ENCODE results near the gene CDR2L.

The CDR2L gene

DNA sequence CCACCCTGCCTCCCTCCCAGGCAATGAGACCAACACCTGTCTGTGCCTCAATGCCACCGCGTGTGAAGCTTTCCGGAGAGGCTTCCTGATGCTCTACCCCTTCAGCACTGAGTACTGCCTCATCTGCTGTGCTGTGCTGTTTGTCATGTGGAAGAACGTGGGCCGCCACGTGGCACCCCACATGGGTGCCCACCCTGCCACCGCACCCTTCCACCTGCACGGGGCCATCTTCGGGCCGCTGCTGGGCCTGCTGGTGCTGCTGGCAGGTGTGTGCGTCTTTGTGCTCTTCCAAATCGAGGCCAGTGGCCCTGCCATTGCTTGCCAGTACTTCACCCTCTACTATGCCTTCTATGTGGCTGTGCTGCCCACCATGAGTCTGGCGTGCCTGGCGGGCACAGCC lies 40.8 kb upstream of the CDR2L start:
- TF ChIP-seq, protein P1, sequence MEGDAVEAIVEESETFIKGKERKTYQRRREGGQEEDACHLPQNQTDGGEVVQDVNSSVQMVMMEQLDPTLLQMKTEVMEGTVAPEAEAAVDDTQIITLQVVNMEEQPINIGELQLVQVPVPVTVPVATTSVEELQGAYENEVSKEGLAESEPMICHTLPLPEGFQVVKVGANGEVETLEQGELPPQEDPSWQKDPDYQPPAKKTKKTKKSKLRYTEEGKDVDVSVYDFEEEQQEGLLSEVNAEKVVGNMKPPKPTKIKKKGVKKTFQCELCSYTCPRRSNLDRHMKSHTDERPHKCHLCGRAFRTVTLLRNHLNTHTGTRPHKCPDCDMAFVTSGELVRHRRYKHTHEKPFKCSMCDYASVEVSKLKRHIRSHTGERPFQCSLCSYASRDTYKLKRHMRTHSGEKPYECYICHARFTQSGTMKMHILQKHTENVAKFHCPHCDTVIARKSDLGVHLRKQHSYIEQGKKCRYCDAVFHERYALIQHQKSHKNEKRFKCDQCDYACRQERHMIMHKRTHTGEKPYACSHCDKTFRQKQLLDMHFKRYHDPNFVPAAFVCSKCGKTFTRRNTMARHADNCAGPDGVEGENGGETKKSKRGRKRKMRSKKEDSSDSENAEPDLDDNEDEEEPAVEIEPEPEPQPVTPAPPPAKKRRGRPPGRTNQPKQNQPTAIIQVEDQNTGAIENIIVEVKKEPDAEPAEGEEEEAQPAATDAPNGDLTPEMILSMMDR (IDR thresholded peaks at IDR 0.05; ENCODE audit: control insufficient read depth, extremely low read depth, insufficient read depth) = no peak
- no peak for DNase-seq (ENCODE audit: low read depth)
- no peak overlapping the region for H3K4me3 ChIP-seq (ENCODE audit: low read depth, low read length)

DNA sequence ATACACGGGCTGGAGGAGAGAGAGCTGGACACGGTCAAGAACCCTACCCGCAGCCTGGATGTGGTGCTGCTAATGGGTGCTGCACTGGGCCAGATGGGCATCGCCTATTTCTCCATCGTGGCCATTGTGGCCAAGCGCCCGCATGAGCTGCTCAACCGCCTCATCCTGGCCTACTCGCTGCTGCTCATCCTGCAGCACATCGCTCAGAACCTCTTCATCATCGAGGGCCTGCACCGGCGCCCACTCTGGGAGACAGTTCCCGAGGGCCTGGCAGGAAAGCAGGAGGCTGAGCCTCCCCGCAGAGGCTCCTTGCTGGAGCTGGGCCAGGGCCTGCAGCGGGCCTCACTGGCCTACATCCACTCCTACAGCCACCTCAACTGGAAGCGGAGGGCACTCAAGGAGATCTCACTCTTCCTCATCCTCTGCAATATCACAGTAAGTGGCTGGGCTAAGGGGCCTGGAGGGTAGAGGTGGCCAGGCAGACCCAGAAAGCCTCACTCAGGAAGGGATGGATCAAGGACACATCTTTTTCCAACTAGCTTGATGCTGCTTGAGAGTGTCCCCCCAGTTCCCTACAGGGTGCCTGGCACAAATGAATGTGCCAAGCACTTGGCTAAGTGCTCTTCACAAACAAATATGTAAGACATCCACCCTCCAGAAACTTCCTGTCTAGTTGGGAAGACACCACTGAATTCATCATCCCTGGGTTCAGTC lies 40.2 kb upstream of the CDR2L start:
- H3K4me3 ChIP-seq (ENCODE audit: low read depth, low read length) = no peak overlapping the region
- TF ChIP-seq, protein P1 (IDR thresholded peaks at IDR 0.05; ENCODE audit: control insufficient read depth, extremely low read depth, insufficient read depth) = no peak
- DNase-seq (ENCODE audit: low read depth) = no peak

DNA sequence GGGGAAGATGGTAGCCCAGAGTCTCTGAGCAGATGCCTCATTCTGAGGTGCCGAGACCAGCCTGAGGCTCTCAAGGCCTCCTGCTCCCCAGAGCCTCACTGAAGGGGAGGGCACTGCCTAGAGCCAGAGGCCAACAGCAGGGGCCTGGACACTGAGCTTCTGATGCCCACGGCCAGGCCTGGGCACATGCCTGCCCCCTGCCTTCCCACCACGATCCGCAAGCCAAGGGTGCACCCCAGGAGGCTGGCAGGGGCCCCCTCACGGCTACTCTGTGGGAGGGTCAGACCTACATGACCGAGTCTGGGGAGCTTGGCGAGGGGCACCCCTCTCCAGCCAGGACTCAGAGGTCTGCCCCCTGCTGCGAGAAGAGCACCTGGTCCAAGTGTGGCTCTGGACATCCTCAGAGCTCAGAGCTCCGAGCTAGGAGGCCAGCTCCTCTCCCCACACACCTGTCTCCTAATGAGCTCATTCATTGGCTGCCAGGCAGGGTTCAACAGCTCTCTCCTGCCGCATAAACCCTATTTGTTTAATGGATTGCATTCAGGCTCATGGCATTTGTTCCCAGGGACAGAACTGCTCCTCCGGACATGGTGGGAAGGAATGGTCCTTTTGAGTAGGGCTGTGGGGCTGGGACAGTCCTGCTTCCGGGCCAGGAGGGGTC lies 37.8 kb upstream of the CDR2L start:
- DNase-seq (ENCODE audit: low read depth) = no peak
- TF ChIP-seq, protein P1 (IDR thresholded peaks at IDR 0.05; ENCODE audit: control insufficient read depth, extremely low read depth, insufficient read depth) = no peak
- no peak overlapping the region for H3K4me3 ChIP-seq (ENCODE audit: low read depth, low read length)

DNA sequence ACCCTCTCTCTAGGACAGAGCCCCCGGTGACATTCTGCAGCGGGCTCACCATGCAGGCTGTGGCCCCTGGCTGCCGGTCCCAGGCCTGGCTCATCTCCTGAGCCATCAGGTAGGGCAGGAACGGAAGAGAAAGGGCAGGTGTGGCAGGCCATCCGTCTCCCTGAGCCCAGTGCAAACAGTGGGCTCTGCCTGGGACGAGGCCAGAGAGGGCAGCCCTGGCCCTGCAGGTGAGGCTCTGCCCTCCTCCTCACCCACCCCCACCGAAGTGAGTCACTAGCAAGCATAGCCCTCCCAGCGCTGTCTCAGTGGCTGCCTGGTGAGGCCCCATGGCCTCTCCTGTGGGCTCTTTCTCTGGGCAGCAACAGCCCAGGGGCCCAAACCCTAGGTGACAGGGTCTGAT lies 37.2 kb upstream of the CDR2L start:
- H3K4me3 ChIP-seq (ENCODE audit: low read depth, low read length) = no peak overlapping the region
- TF ChIP-seq, protein P1 (IDR thresholded peaks at IDR 0.05; ENCODE audit: control insufficient read depth, extremely low read depth, insufficient read depth) = no peak
- DNase-seq (ENCODE audit: low read depth) = no peak

DNA sequence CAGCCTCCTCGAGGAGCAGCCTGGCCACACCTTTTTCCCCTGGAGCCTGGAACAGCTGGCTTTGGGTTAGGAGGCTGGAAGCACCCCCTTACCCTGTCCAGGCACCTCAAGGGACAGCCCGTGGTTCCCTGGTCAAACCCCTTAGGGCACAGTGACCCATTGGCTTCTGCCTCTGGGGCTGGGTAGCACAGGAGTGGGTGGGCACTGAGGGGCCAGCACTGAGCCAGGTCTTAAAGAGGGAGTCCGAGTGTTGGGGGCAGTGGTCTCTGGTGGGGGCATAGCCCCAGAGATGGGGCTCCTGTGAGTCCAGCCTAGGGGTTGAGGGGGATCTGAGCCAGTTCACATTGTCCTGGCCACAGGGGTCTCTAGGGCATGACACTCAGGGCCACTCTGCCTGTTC lies 36.4 kb upstream of the CDR2L start:
- H3K4me3 ChIP-seq (ENCODE audit: low read depth, low read length) = no peak overlapping the region
- TF ChIP-seq, protein P1 (IDR thresholded peaks at IDR 0.05; ENCODE audit: control insufficient read depth, extremely low read depth, insufficient read depth) = no peak
- no peak for DNase-seq (ENCODE audit: low read depth)

DNA sequence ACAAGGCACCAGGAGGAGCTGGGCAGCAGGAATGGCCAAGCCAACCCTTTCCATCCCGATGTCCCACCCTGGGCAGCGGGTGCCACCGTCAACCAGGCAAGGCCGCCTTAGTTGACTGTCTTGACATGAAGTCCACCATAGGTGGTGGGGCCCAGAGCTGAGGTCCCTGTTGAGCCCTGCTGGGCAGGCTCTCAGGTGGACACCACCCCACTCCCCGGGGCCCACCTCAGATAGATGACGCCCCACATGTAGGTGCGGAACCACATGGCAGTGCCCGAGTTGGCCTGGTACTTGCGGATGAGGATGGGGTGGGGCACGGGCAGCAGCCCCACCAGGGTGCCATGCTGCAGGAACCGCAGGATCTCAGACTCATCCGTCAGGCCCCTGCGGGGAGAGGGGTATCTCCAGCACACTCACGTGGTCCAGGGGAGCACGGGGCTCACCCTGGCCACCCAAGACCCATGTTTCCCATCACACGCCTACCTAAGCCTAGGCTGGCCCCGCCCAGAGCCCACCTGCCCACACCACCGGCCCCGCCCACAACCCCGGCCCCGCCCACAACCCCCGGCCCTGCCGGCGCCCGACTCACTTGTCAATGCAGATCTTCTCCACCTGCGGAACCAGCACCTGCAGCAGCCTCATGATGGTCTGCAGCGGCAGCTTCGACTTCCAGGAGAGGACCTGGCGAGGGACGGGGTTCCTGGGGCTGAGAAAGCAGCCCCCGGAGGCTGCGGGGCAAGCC lies 35.6 kb upstream of the CDR2L start:
- no peak for DNase-seq (ENCODE audit: low read depth)
- H3K4me3 ChIP-seq (ENCODE audit: low read depth, low read length) = no peak overlapping the region
- TF ChIP-seq, protein P1 (IDR thresholded peaks at IDR 0.05; ENCODE audit: control insufficient read depth, extremely low read depth, insufficient read depth) = no peak
